ENCODE measurements around the gene ACSL1. TPM values are rescaled to one million over a fixed set of nuclear protein-coding genes. Genes with fewer than 3 reads are reported as not detected.
"Not testable (repeated sequence)": the region's sequence is repeated elsewhere in the genome, so short reads cannot be mapped to it uniquely, and the experiment has no call there.

Gene ACSL1
- total RNA-seq, 2 experiments from 2014 or later: 24.3 to 32.9 TPM

GRCh38 chr4:184784628-184785257, 41.0 kb downstream of the ACSL1 start:
- intact Hi-C loops (cut with micrococcal nuclease; ENCODE audit: unreplicated experiment): no loop called here
- BruUV-seq (replicated peaks): no TSS peak
- Histone ChIP-seq H3K9me3 (ENCODE audit: low read length) (no peaks in the 10 kb centered on the region), H3K36me3 (ENCODE audit: insufficient read depth, low read length) (peaks cover 51% of the 10 kb centered on the region), H3K4me2 (ENCODE audit: low read length) (no peak overlapping the region), H3K9me2 (ENCODE audit: insufficient read depth, low read length) (no peaks in the 10 kb centered on the region), H4K20me1 (ENCODE audit: insufficient read depth, low read length) (no peaks in the 10 kb centered on the region), H3K79me2 (ENCODE audit: insufficient read depth, low read depth, low read length) (no peaks in the 10 kb centered on the region), H3K27ac (ENCODE audit: low read depth, low read length, poor library complexity, severe bottlenecking) (no peak overlapping the region), H3K4me3 (ENCODE audit: low read depth, low read length, poor library complexity, severe bottlenecking) (no peak overlapping the region), H2AFZ (ENCODE audit: low read length) (no peak overlapping the region), H3K4me1 (ENCODE audit: insufficient read depth, low read length, poor library complexity, severe bottlenecking) (no peaks in the 10 kb centered on the region)
- ChIA-PET CTCF (ENCODE audit: unreplicated experiment) (no interaction called here), POLR2A (interaction anchor here (0.6 to 1.0 kb wide), 3 partner anchors 10 to 121 kb away, joined by 3 read pairs; no protein-coding TSS in a partner anchor)
- DNase-seq (ENCODE audit: low spot score): no peak
- TF ChIP-seq CTCF (conservative IDR thresholded peaks at IDR 0.05; ENCODE audit: low read length): no peak

- no TSS peak for BruUV-seq (replicated peaks)
- Histone ChIP-seq H3K36me3 (ENCODE audit: insufficient read depth, low read length) (peaks cover 63% of the 10 kb centered on the region), H3K27ac (ENCODE audit: low read depth, low read length, poor library complexity, severe bottlenecking) (no peak overlapping the region), H3K79me2 (ENCODE audit: insufficient read depth, low read depth, low read length) (no peaks in the 10 kb centered on the region), H2AFZ (ENCODE audit: low read length) (no peak overlapping the region), H3K9me2 (ENCODE audit: insufficient read depth, low read length) (no peaks in the 10 kb centered on the region), H3K4me1 (ENCODE audit: insufficient read depth, low read length, poor library complexity, severe bottlenecking) (no peaks in the 10 kb centered on the region), H4K20me1 (ENCODE audit: insufficient read depth, low read length) (no peaks in the 10 kb centered on the region), H3K4me2 (ENCODE audit: low read length) (no peak overlapping the region), H3K9me3 (ENCODE audit: low read length) (no peaks in the 10 kb centered on the region; the same call in 1 of the 2 replicates), H3K4me3 (ENCODE audit: low read depth, low read length, poor library complexity, severe bottlenecking) (no peak overlapping the region)
- intact Hi-C loops (cut with micrococcal nuclease; ENCODE audit: unreplicated experiment): no loop called here
- DNase-seq (ENCODE audit: low spot score): no peak
- CTCF ChIA-PET (ENCODE audit: unreplicated experiment): interaction anchor here (0.6 kb wide), 1 partner anchor 115 kb away, joined by 6 read pairs; no protein-coding TSS in a partner anchor
- POLR2A ChIA-PET: interaction anchor here (0.6 to 1.1 kb wide), 6 partner anchors 9 to 106 kb away, joined by 3 to 4 read pairs (median 3); partner anchors contain the start of gene CENPU
- TF ChIP-seq CTCF (conservative IDR thresholded peaks at IDR 0.05; ENCODE audit: low read length) (no peak), EZH2phosphoT487 (IDR thresholded peaks at IDR 0.05; ENCODE audit: borderline replicate concordance, low read depth, low read length) (no peak)
Measured at GRCh38 chr4:184782731-184783373, 42.9 kb downstream of the ACSL1 start.

- H3K27ac ChIP-seq (ENCODE audit: low read depth, low read length, poor library complexity, severe bottlenecking); H3K4me3 ChIP-seq (ENCODE audit: low read depth, low read length, poor library complexity, severe bottlenecking); H3K4me1 ChIP-seq (ENCODE audit: insufficient read depth, low read length, poor library complexity, severe bottlenecking); H2AFZ ChIP-seq (ENCODE audit: low read length); POLR2A ChIA-PET; H4K20me1 ChIP-seq (ENCODE audit: insufficient read depth, low read length); H3K4me2 ChIP-seq (ENCODE audit: low read length); DNase-seq (ENCODE audit: low spot score); H3K79me2 ChIP-seq (ENCODE audit: insufficient read depth, low read depth, low read length); intact Hi-C loops (cut with micrococcal nuclease; ENCODE audit: unreplicated experiment); H3K9me2 ChIP-seq (ENCODE audit: insufficient read depth, low read length); CTCF ChIA-PET (ENCODE audit: unreplicated experiment); H3K9me3 ChIP-seq (ENCODE audit: low read length): not testable (repeated sequence)
- TSS peak; percentile 8 for BruUV-seq (replicated peaks)
- H3K36me3 ChIP-seq (ENCODE audit: insufficient read depth, low read length): peaks cover 54% of the 10 kb centered on the region
Measured at GRCh38 chr4:184779160-184779559, 46.6 kb downstream of the ACSL1 start.

Measured in OCI-LY7 (cell line).